ENCODE results near the gene CNTFR.

The CNTFR gene

GRCh38 chr9:34615132-34615531 is 25.6 kb upstream of the CNTFR start:
- no peak for DNase-seq

GRCh38 chr9:34612788-34613390 is 23.4 kb upstream of the CNTFR start:
- peak; percentile 90 to 93 (median 93) for DNase-seq

- peak; percentile 94 to 99 (median 98) for DNase-seq
Measured at GRCh38 chr9:34611811-34612787, 22.6 kb upstream of the CNTFR start, which contains the start of gene RPP25L. TSS of gene RPP25L (minus strand) at chr9:34612097. CDS start at chr9:34611296, 801 bp downstream.

- DNase-seq, result no peak
Measured at GRCh38 chr9:34611251-34611810, 21.8 kb upstream of the CNTFR start.

DNA sequence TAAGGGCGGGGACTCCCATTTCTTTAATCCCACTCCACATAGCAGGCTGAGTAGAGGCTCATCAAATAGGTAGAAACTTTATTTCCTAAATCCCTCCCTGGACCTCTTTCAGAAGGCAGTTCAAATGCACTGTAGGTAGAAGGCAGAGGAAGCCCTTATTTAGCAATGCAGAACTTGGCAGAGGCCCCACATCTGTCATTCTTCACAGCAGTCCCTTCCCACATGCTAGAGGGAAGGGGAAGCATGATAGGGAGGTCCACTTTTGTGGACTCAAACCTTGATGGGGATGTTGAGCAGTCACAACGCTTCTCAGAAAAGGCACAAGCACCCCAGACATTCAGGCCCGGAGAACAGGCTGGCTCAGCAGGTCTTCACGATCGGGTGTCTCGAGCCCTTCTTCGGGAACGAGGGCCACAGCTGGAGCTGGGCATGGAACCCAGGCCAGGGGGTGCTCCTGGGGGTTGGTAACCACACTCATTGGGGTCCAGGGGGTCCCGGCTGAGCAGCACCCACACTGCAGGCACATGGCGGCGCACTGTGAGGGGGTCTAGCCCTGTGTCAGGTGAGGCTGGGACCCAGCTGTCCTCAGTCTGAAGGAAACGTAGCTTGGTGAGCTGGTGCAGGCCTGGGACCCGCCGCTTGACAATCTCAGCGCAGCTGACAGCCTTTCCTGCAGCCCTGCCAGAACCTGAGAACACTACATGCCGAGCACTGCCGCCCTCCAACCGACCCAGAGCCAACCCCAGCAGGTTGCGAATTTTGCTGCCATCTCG is 21.1 kb upstream of the CNTFR start:
- DNase-seq, result no peak

GRCh38 chr9:34607331-34607730 is 17.8 kb upstream of the CNTFR start:
- no peak for DNase-seq

- DNase-seq, result no peak
Measured at GRCh38 chr9:34606905-34607304, 17.4 kb upstream of the CNTFR start.

GRCh38 chr9:34606190-34606589 is 16.7 kb upstream of the CNTFR start:
- DNase-seq, result no peak

GRCh38 chr9:34603610-34604231 is 14.2 kb upstream of the CNTFR start:
- DNase-seq, result peak; percentile 81 to 86 (median 84)

- no peak for DNase-seq
Measured at GRCh38 chr9:34601937-34602573, 12.5 kb upstream of the CNTFR start.

DNA sequence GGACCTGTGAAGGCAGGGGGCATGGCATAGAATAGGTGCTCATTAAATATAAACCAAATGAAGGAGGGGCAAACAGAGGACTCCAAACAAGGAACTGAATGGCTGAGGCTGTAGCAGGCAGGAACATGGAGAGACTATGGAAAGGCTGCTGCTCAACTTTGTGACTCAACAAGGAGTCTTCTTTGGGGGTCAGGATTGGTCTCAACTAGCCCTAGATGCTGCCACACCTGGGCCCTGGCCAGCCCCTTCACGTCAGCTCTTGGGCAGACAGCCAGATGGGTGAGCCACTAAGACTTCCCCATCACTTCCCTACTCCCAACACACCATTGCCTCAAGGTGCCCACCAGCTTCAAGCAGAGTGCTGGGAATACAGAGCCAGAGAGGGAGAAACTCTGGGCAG is 11.4 kb upstream of the CNTFR start:
- DNase-seq, result no peak

GRCh38 chr9:34599546-34599945 is 10.0 kb upstream of the CNTFR start:
- no peak for DNase-seq

- DNase-seq, result no peak
Measured at GRCh38 chr9:34594177-34594576, 4.7 kb upstream of the CNTFR start.

GRCh38 chr9:34592895-34593601 is 3.5 kb upstream of the CNTFR start:
- peak; percentile 23 to 58 (median 42) for DNase-seq

DNA sequence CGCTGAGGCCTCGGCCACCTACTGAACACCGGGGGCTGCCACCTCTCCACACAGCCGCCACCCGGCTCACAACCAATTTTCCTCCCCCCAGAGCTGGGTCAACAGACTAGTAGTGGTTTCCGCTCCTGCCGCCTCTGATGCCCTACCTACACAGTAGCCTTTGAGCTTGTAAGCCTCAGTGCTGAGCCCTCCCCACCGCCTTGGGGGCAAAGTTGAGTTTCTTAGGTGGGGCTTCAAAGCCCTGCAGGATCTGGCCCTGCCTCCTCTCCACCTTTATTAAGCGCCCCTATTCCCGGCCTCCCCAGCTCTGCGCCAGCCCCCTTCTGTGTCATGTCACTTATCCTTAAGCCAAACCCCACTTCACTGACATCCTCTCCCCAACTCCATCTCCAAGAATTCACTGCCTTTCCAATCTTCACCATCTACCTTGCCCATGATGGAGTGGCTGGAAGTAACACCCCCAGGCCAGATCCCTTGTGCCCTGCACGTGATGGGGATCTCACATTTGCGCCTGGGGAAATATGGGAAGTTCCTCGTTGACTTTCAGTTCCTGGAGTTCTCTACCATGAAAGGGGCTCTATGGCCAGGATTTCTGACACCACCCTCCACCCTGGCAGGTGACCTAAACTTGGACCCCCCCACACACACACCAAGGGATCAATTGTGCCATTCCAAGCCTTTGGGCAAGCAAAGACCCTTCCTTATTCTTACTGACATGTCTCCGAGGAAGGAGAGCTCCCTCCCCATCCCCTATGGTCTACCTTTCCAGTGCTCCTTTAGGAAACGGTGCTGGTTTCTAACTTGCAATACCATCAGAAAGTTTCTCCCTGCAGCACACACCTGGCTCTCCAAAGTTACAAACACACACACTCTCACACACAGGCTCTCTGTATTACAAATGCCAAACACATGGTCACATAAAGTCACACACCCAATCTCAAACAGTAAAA is 2.7 kb upstream of the CNTFR start:
- peak; percentile 64 to 71 (median 68) for DNase-seq

DNA sequence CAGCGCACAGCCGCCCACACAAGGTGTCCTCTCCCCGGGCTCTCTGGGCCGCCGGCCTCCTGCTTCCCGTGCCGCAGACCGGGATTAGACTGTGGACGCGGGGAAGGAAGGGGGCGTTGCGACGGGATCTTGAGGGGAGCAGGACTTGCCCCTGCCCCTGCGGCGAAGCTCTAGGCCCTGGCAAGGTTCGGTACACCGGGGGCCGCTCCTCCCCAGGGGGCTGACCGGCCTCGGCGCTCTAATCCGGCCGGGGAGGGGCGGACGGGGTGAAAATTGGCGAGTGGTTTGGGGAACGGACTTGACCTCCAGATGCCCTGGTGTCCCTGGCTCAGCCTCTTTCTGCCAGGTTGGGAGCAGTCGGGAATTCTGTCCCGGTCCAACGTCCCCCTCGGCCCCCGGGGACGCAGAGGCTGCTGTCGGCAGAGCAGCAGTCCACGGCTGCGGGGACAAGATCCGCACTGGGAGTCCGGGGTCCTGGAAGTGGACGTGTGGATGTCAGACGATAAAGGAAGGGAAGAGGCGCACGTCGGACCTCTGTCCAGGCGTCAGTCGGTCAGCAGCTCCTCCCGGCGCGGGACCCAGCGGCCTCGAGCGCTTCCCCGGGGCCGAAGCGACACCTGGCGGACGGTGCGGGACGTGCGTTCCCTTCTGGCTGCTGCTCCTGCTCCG is 1.9 kb upstream of the CNTFR start:
- DNase-seq, result peak; percentile 83 to 94 (median 90)

- DNase-seq, result peak; percentile 32 to 47 (median 39)
Measured at GRCh38 chr9:34590381-34591247, 1.1 kb upstream of the CNTFR start.

Measured in suppressor macrophage treated with lipopolysaccharide for 1 hour (primary cell).